HepG2 (cell line): ENCODE data around the gene EFNA2. TPM values are rescaled to one million over a fixed set of nuclear protein-coding genes. Genes with fewer than 3 reads are reported as not detected.

Experiments
- ARNTL ChIP-seq: sonication (generic); formaldehyde crosslinking; IDR thresholded peaks from 2 replicates; pipeline ENCODE4 v1.4.0; 2020; ENCODE audit warnings: mild to moderate bottlenecking, missing genetic modification reagents
- FOXA3 ChIP-seq: IDR thresholded peaks from 2 replicates; pipeline ENCODE4 v1.6.1; 2016; ENCODE audit warnings: missing genetic modification reagents, missing compliant biosample characterization
- FOXO1 ChIP-seq: sonication (generic); formaldehyde crosslinking; IDR thresholded peaks from 2 replicates; pipeline ENCODE4 v1.4.0; 2020; ENCODE audit warnings: missing genetic modification reagents
- HDAC2 ChIP-seq: sonication (generic); formaldehyde crosslinking; IDR thresholded peaks from 2 replicates; pipeline ENCODE4 v1.4.0; 2020; ENCODE audit warnings: missing genetic modification reagents
- KAT8 ChIP-seq: IDR thresholded peaks from 2 replicates; pipeline ENCODE4 v1.6.1; 2016; ENCODE audit warnings: missing genetic modification reagents, missing compliant biosample characterization
- NFIC ChIP-seq: IDR thresholded peaks from 2 replicates; pipeline ENCODE4 v1.6.1; 2012; ENCODE audit warnings: mild to moderate bottlenecking, low read length, inconsistent platforms
- NFKB2 ChIP-seq: sonication (generic); formaldehyde crosslinking; IDR thresholded peaks from 2 replicates; pipeline ENCODE4 v1.4.0; 2020; ENCODE audit warnings: missing genetic modification reagents, borderline replicate concordance
- PAXIP1 ChIP-seq: sonication (generic); formaldehyde crosslinking; conservative IDR thresholded peaks from 2 replicates; pipeline ENCODE4 v1.4.0; 2020; ENCODE audit warnings: mild to moderate bottlenecking, missing genetic modification reagents, moderate library complexity
- PBX2 ChIP-seq: IDR thresholded peaks from 2 replicates; pipeline ENCODE4 v1.6.1; 2016; ENCODE audit warnings: control low read depth
- POLR2G ChIP-seq: fragments of 200-400 bp; formaldehyde crosslinking; IDR thresholded peaks from 2 replicates; pipeline ENCODE4 v1.6.1; 2018; ENCODE audit warnings: mild to moderate bottlenecking, low read depth, low read length, moderate library complexity
- REXO4 ChIP-seq: sonication (generic); formaldehyde crosslinking; IDR thresholded peaks from 2 replicates; pipeline ENCODE4 v1.8.0; 2022; ENCODE audit warnings: missing genetic modification reagents, mild to moderate bottlenecking, borderline replicate concordance
- SMAD3 ChIP-seq: sonication (generic); formaldehyde crosslinking; IDR thresholded peaks from 2 replicates; pipeline ENCODE4 v1.4.0; 2020; ENCODE audit warnings: missing genetic modification reagents
- TEAD3 ChIP-seq: optimal IDR thresholded peaks from 2 replicates; pipeline ENCODE3; 2016; ENCODE audit warnings: borderline replicate concordance
- TFAP4 ChIP-seq: sonication (generic); IDR thresholded peaks from 2 replicates; pipeline ENCODE4 v1.6.1; 2016; ENCODE audit warnings: low read depth, borderline replicate concordance
- TIGD3 ChIP-seq: sonication (generic); formaldehyde crosslinking; IDR thresholded peaks from 2 replicates; pipeline ENCODE4 v1.5.1; 2020; ENCODE audit warnings: mild to moderate bottlenecking, missing genetic modification reagents, borderline replicate concordance
- ZGPAT ChIP-seq: IDR thresholded peaks from 2 replicates; pipeline ENCODE4 v1.6.1; 2016; ENCODE audit warnings: mild to moderate bottlenecking
- ZNF138 ChIP-seq: sonication (generic); formaldehyde crosslinking; IDR thresholded peaks from 2 replicates; pipeline ENCODE4 v1.5.0; 2020; ENCODE audit warnings: mild to moderate bottlenecking, low read depth, missing genetic modification reagents
- ZNF329 ChIP-seq: sonication (generic); formaldehyde crosslinking; IDR thresholded peaks from 2 replicates; pipeline ENCODE4 v1.9.0; 2021; ENCODE audit warnings: low read depth, mild to moderate bottlenecking, missing genetic modification reagents
- ZNF782 ChIP-seq: sonication (generic); formaldehyde crosslinking; IDR thresholded peaks from 2 replicates; pipeline ENCODE4 v1.4.0; 2020; ENCODE audit warnings: missing genetic modification reagents, mild to moderate bottlenecking, borderline replicate concordance
- polyA plus RNA-seq, 8 experiments: library from polyadenylated mRNA; depleted of rRNA in 3 of 8; stranded (reverse) in 7 of 8; unstranded in 1 of 8; fragments of >200 nt; fragmentation: Illumina TruSeq in 4 of 8; extraction: Trizol in 4 of 8; gene quantifications; 2 replicates each; pipeline versions ENCODE4 v1.2.1 to v1.2.3, GENCODE V29; 2011 to 2016; ENCODE audit warnings: low read depth in 4 of 8, missing spikeins in 1 of 8, mixed read lengths in 1 of 8; ENCODE audit not compliant: insufficient read depth in 1 of 8
- total RNA-seq, 5 experiments: library from RNA; depleted of rRNA; stranded (reverse); fragments of >200 nt; fragmentation: Illumina TruSeq; extraction: Trizol; gene quantifications; 2 replicates each; pipeline ENCODE4 v1.2.3, GENCODE V29; 2016; ENCODE audit warnings: low read depth in 1 of 5

Gene EFNA2
- total and polyA plus RNA-seq, 2 of the 13 experiments (the other 11 are each of a cell fraction or from before 2014, with no cell fraction given): 6.0 to 9.9 TPM

GRCh38 chr19:1254530-1255185, 31.0 kb upstream of the EFNA2 start (continued):
- TF ChIP-seq NFKB2 (CRISPR knock-in tag): no peak
- TF ChIP-seq ZGPAT (CRISPR knock-in tag): no peak
- no peak for TF ChIP-seq ZNF329 (CRISPR knock-in tag)
- TF ChIP-seq SMAD3 (CRISPR knock-in tag): 0 out of 2 replicates have a peak, but pooled peaks have one; percentile 42
- TF ChIP-seq REXO4 (CRISPR knock-in tag): no peak
- peak; percentile 30 for TF ChIP-seq TEAD3 (CRISPR knock-in tag)
- TF ChIP-seq TIGD3 (CRISPR knock-in tag): no peak
- TF ChIP-seq PBX2 (CRISPR knock-in tag): no peak
- TF ChIP-seq ARNTL: 0 out of 2 replicates have a peak, but pooled peaks have one; percentile 30
- no peak for TF ChIP-seq ZNF138 (CRISPR knock-in tag)
- TF ChIP-seq ZNF782 (CRISPR knock-in tag): no peak
- peak; percentile 73 for TF ChIP-seq HDAC2 (CRISPR knock-in tag)
- no peak for TF ChIP-seq KAT8 (CRISPR knock-in tag)
- TF ChIP-seq TFAP4: peak; percentile 48; the same call in 1 of the 2 replicates
- peak; percentile 57 for TF ChIP-seq POLR2G
- TF ChIP-seq FOXA3 (CRISPR knock-in tag): peak; percentile 72
- peak; percentile 78 for TF ChIP-seq PAXIP1
- TF ChIP-seq FOXO1 (CRISPR knock-in tag): peak; percentile 80
- TF ChIP-seq NFIC: peak; percentile 45; the same call in 1 of the 2 replicates
